HCT116 (cell line): ENCODE data around the gene MEAK7.

Experiments
- CEBPB ChIP-seq: IDR thresholded peaks from 2 replicates; pipeline ENCODE4 v1.6.1; 2012; ENCODE audit warnings: low read depth
- ELF1 ChIP-seq: IDR thresholded peaks from 2 replicates; pipeline ENCODE4 v1.6.1; 2012; ENCODE audit warnings: low read depth, borderline replicate concordance
- EZH2 ChIP-seq: fragments of 200-600 bp; sonication (generic); IDR thresholded peaks from 2 replicates; pipeline ENCODE4 v1.6.1; 2017; ENCODE audit warnings: antibody characterized with exemption, mixed run types
- EZH2phosphoT487 ChIP-seq: fragments of 200-600 bp; IDR thresholded peaks from 2 replicates; pipeline ENCODE4 v1.6.1; 2018; ENCODE audit warnings: antibody characterized with exemption, borderline replicate concordance
- JUND ChIP-seq: IDR thresholded peaks from 2 replicates; pipeline ENCODE4 v1.6.1; 2012
- POLR2A ChIP-seq: IDR thresholded peaks from 2 replicates; pipeline ENCODE4 v1.7.0; 2011; ENCODE audit warnings: borderline replicate concordance; ENCODE audit not compliant: insufficient read depth, insufficient read length; ENCODE audit errors: extremely low read depth
- POLR2AphosphoS5 ChIP-seq: IDR thresholded peaks from 2 replicates; pipeline ENCODE4 v1.6.1; 2011; ENCODE audit warnings: mild to moderate bottlenecking, low read depth, low read length, moderate library complexity
- RAD21 ChIP-seq: IDR thresholded peaks from 2 replicates; pipeline ENCODE4 v1.6.1; 2012; ENCODE audit warnings: low read depth, mild to moderate bottlenecking
- SIN3A ChIP-seq: IDR thresholded peaks from 2 replicates; pipeline ENCODE4 v1.6.1; 2012; ENCODE audit warnings: low read depth
- YY1 ChIP-seq: IDR thresholded peaks from 2 replicates; pipeline ENCODE4 v1.6.1; 2011; ENCODE audit warnings: low read length, low read depth, moderate library complexity, mild to moderate bottlenecking; ENCODE audit not compliant: insufficient replicate concordance; ENCODE audit errors: extremely low read depth
- ZNF274 ChIP-seq: fragments of 200-500 bp; sonication (Bioruptor generic); IDR thresholded peaks from 2 replicates; pipeline ENCODE4 v1.6.1; 2014; ENCODE audit warnings: mild to moderate bottlenecking, low read depth, low read length, inconsistent platforms
- TF ChIP-seq, protein P1 (sequence below), 3 experiments: fragments of 200-600 bp in 1 of 3; sonication (generic) in 1 of 3; IDR thresholded peaks in 2 of 3; conservative IDR thresholded peaks in 1 of 3; 2 replicates each; pipeline ENCODE4 v1.5.1; 2012 to 2017; ENCODE audit warnings: low read depth in 2 of 3, low read length in 2 of 3, antibody characterized with exemption in 1 of 3, borderline replicate concordance in 1 of 3, control low read depth in 1 of 3, mild to moderate bottlenecking in 1 of 3, mixed read lengths in 1 of 3, mixed run types in 1 of 3, moderate library complexity in 1 of 3; ENCODE audit not compliant: insufficient read depth in 1 of 3
- TF ChIP-seq, protein P2 (sequence below): IDR thresholded peaks from 2 replicates; pipeline ENCODE4 v1.6.1; 2012

DNA sequence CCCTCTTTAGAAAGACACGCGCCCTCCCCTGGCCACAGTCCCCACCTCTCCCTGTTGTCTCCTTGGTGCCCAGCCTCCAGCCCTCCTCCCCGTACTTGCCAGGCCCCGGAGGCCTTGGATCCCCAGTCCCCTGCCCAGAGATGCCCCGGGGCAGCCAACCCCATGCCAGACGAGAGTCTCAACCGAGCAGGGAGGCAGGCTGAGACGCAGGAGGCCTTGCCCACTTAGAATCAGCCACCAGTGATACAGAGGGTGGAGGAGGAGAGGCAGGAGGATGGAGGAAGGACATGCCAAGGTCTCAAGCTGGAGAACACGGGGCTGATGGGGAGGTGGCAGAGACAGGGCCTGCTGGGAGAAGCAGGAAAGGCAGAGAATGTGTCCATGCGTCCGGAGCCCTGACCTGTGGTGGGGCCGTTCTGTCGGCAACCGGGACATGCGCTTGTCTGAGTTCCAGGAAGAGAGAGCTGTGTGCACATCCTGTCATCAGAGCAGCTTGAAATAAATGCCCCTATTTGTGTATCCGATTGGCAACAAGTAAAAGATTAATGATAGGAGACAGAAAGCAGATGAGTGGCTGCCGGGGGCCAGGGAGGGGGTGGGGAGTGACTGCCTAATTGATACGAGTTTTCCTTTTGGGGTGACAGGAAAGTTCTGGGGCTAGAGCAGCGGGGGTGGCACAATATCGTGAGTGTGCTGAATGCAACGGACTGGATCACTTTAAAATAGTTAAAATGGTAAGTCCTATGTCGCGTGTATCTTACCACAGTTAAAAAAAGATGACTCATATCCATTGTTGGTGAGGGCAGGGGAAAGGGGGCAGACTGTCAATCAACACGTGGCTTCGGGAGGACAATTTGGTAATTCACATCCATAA lies 44.7 kb upstream of the MEAK7 start:
- TF ChIP-seq POLR2A (no peak), YY1 (no peak), JUND (no peak), ELF1 (no peak), EZH2 (no peak), SIN3A (no peak), RAD21 (no peak), POLR2AphosphoS5 (no peak), ZNF274 (no peak), EZH2phosphoT487 (no peak), CEBPB (no peak)
- TF ChIP-seq, protein P1, sequence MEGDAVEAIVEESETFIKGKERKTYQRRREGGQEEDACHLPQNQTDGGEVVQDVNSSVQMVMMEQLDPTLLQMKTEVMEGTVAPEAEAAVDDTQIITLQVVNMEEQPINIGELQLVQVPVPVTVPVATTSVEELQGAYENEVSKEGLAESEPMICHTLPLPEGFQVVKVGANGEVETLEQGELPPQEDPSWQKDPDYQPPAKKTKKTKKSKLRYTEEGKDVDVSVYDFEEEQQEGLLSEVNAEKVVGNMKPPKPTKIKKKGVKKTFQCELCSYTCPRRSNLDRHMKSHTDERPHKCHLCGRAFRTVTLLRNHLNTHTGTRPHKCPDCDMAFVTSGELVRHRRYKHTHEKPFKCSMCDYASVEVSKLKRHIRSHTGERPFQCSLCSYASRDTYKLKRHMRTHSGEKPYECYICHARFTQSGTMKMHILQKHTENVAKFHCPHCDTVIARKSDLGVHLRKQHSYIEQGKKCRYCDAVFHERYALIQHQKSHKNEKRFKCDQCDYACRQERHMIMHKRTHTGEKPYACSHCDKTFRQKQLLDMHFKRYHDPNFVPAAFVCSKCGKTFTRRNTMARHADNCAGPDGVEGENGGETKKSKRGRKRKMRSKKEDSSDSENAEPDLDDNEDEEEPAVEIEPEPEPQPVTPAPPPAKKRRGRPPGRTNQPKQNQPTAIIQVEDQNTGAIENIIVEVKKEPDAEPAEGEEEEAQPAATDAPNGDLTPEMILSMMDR (IDR thresholded peaks at IDR 0.05 in 2 of 3, conservative IDR thresholded peaks at IDR 0.05 in 1 of 3; ENCODE audit: borderline replicate concordance in 1 of 3, insufficient read depth in 1 of 3, low read depth in 2 of 3, low read length in 2 of 3), result no peak
- TF ChIP-seq, protein P2, sequence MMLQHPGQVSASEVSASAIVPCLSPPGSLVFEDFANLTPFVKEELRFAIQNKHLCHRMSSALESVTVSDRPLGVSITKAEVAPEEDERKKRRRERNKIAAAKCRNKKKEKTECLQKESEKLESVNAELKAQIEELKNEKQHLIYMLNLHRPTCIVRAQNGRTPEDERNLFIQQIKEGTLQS, result no peak
